Measurements from ENCODE around the gene SCD. TPM values are rescaled to one million over a fixed set of nuclear protein-coding genes. Genes with fewer than 3 reads are reported as not detected.
A peak's percentile ranks its signal among the peaks of the same experiment; 100 is the strongest.
"Not testable (repeated sequence)": the region's sequence is repeated elsewhere in the genome, so short reads cannot be mapped to it uniquely, and the experiment has no call there.

Gene SCD
- 10 to 100 TPM; 24.3 to 53.9 (median 49.7) TPM for total RNA-seq

DNA sequence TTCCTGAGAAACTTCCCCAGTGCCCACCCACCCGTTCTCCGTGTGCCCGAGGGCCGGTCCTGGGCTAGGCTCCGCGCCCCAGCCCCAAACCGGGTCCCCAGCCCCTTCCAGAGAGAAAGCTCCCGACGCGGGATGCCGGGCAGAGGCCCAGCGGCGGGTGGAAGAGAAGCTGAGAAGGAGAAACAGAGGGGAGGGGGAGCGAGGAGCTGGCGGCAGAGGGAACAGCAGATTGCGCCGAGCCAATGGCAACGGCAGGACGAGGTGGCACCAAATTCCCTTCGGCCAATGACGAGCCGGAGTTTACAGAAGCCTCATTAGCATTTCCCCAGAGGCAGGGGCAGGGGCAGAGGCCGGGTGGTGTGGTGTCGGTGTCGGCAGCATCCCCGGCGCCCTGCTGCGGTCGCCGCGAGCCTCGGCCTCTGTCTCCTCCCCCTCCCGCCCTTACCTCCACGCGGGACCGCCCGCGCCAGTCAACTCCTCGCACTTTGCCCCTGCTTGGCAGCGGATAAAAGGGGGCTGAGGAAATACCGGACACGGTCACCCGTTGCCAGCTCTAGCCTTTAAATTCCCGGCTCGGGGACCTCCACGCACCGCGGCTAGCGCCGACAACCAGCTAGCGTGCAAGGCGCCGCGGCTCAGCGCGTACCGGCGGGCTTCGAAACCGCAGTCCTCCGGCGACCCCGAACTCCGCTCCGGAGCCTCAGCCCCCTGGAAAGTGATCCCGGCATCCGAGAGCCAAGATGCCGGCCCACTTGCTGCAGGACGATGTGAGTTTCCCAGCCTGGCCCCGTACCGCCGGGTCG lies at the start of gene SCD:
Gene SCD (plus strand): TSS at position 469 of the 803 bp plus-strand sequence. CDS start 272 bp downstream, at position 741.
- TF ChIP-seq, protein P1, sequence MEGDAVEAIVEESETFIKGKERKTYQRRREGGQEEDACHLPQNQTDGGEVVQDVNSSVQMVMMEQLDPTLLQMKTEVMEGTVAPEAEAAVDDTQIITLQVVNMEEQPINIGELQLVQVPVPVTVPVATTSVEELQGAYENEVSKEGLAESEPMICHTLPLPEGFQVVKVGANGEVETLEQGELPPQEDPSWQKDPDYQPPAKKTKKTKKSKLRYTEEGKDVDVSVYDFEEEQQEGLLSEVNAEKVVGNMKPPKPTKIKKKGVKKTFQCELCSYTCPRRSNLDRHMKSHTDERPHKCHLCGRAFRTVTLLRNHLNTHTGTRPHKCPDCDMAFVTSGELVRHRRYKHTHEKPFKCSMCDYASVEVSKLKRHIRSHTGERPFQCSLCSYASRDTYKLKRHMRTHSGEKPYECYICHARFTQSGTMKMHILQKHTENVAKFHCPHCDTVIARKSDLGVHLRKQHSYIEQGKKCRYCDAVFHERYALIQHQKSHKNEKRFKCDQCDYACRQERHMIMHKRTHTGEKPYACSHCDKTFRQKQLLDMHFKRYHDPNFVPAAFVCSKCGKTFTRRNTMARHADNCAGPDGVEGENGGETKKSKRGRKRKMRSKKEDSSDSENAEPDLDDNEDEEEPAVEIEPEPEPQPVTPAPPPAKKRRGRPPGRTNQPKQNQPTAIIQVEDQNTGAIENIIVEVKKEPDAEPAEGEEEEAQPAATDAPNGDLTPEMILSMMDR (IDR thresholded peaks at IDR 0.05), result no peak
- no peak for TF ChIP-seq POLR2AphosphoS5 (IDR thresholded peaks at IDR 0.05)
- no peak for TF ChIP-seq EP300 (IDR thresholded peaks at IDR 0.05)
- TF ChIP-seq POLR2A (IDR thresholded peaks at IDR 0.05), result no peak
- H3K4me3 ChIP-seq, result peak within 1 kb of the TSS; percentile 75
- no peaks in the 10 kb centered on the region for H3K36me3 ChIP-seq
- no peaks in the 10 kb centered on the region for H3K9me3 ChIP-seq
- peaks cover 15% of the 10 kb centered on the region for H3K27me3 ChIP-seq
- peaks cover 37% of the 10 kb centered on the region for H3K4me1 ChIP-seq
- WGBS, result 0% methylated on average over 46 of the region's 73 CpGs
- DNase-seq (ENCODE audit: low spot score in 2 of 2), result peak; percentile 77 to 89
- H3K27ac ChIP-seq, result peak within 1 kb of the TSS; percentile 59

DNA sequence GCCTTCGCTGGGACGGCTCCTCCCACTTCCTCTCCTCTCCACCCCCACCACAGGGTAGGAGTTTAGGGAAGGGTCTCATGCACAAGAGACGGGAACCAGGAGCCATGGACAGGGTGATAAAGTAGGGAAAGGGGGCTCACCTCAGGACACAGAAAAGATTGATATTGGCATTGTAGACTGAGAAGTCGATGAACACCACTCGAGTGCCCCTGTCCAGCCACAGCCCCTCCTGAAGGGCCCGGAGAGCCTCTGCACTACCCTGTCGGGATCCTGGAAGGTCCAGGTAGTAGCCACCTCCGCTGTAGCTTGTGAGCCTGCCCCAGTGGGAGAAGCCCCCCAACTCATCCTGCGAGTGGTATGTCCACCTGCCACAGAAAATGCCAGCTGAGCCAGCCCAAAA lies 49.8 kb upstream of the SCD start:
- DNase-seq (ENCODE audit: low spot score in 2 of 2), result no peak
- WGBS, result 75% methylated on average over 8 of the region's 9 CpGs
- H3K27me3 ChIP-seq, result peaks cover 38% of the 10 kb centered on the region

DNA sequence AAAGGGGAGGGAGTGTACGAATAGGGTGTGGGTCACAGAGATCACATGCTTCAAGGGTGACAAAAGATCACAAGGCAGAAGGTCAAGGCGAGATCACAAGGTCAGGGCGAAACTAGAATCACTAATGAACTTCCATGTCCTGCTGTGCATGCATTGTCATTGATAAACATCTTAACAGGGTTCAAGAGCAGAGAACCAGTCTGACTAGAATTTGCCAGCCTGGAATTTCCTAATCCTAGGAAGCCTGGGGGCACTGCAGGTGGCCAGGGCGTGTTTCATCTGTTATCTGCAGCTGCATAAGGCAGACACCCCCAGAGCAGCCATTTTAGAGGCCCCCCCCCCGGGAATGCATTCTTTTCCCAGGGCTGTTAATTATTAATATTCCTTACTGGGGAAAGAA lies 45.9 kb upstream of the SCD start:
- peaks cover 39% of the 10 kb centered on the region for H3K27me3 ChIP-seq
- DNase-seq (ENCODE audit: low spot score in 2 of 2); H3K27ac ChIP-seq; H3K36me3 ChIP-seq; H3K4me3 ChIP-seq; H3K4me1 ChIP-seq; H3K9me3 ChIP-seq: not testable (repeated sequence)
- 50% methylated on average over 5 of the region's 5 CpGs for WGBS

More for the DNA sequence above, 49.8 kb upstream of the SCD start:
- no peaks in the 10 kb centered on the region for H3K4me1 ChIP-seq
- no peak overlapping the region for H3K27ac ChIP-seq
- TF ChIP-seq EP300 (IDR thresholded peaks at IDR 0.05) (no peak), POLR2AphosphoS5 (IDR thresholded peaks at IDR 0.05) (no peak), POLR2A (IDR thresholded peaks at IDR 0.05) (no peak)
- TF ChIP-seq, protein P1 (IDR thresholded peaks at IDR 0.05), result no peak
- no peak overlapping the region for H3K4me3 ChIP-seq
- no peaks in the 10 kb centered on the region for H3K36me3 ChIP-seq
- no peaks in the 10 kb centered on the region for H3K9me3 ChIP-seq

DNA sequence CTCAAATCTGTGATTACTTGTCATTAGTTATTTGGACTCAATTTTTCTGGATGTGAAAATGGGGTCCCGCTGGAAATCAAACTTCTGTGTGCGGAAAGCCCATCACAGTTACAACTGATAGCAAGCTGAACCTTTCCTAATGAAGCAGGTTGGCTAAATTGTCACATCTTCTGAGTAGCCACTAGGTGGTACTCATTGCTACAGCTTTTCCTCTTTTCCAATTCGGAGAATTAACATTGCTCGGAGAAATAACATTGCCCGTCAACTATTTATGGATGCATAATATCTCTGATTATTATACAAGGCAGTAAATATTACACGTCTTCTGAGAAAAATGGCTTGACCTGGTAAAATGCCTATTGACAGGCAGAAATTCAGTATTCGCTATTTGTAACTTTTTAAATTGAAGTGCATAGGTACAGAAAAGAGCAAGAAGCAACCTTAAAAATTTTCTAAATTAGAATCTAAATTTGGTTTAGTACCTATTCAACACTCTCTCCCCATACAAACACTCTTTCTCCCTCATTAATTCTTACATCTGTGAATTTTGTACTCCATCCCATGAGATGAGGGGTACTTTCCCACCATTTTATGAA lies 43.2 kb upstream of the SCD start:
- Histone ChIP-seq H3K9me3 (no peaks in the 10 kb centered on the region), H3K36me3 (no peaks in the 10 kb centered on the region), H3K4me3 (no peak overlapping the region), H3K4me1 (no peaks in the 10 kb centered on the region), H3K27me3 (peaks cover 36% of the 10 kb centered on the region), H3K27ac (no peak overlapping the region)
- 31% methylated on average over 7 of the region's 7 CpGs for WGBS
- no peak for TF ChIP-seq EP300 (IDR thresholded peaks at IDR 0.05)
- no peak for TF ChIP-seq POLR2AphosphoS5 (IDR thresholded peaks at IDR 0.05)
- no peak for TF ChIP-seq POLR2A (IDR thresholded peaks at IDR 0.05)
- TF ChIP-seq, protein P1 (IDR thresholded peaks at IDR 0.05), result peak in 1 of 2 donors; percentile 37
- DNase-seq (ENCODE audit: low spot score in 2 of 2), result no peak

DNA sequence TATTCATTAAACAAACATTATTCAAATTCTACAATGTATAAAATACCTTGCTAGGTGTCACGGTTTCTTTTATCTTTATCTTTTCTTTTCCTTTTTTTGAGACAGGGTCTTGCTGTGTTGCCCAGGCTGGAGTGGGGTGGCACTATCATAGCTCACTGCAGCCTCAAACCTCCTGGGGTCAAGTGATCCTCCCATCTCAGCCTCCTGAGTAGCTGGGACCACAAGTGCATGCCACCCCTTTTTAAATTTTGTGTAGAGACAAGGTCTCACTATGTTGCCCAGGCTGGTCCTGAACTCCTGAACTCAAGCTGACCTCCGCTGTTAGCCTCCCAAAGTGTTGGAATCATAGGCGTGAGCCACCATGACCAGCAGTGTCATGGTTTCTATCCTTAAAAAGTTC lies 42.6 kb upstream of the SCD start:
- H3K4me1 ChIP-seq, result no peaks in the 10 kb centered on the region

More for the DNA sequence above, 42.6 kb upstream of the SCD start:
- DNase-seq (ENCODE audit: low spot score in 2 of 2), result no peak
- peaks cover 37% of the 10 kb centered on the region for H3K27me3 ChIP-seq
- WGBS, result 85% methylated on average over 3 of the region's 3 CpGs
- no peak overlapping the region for H3K4me3 ChIP-seq
- H3K9me3 ChIP-seq, result no peaks in the 10 kb centered on the region
- H3K36me3 ChIP-seq, result no peaks in the 10 kb centered on the region
- H3K27ac ChIP-seq, result no peak overlapping the region
- TF ChIP-seq POLR2A (IDR thresholded peaks at IDR 0.05) (no peak), EP300 (IDR thresholded peaks at IDR 0.05) (no peak), POLR2AphosphoS5 (IDR thresholded peaks at IDR 0.05) (no peak)
- TF ChIP-seq, protein P1 (IDR thresholded peaks at IDR 0.05), result no peak

All from suprapubic skin (tissue), 4 donors.